ENCODE data around the gene TMEM151A. TPM values are rescaled to one million over a fixed set of nuclear protein-coding genes. Genes with fewer than 3 reads are reported as not detected.

The TMEM151A gene
- total and polyA plus RNA-seq, 7 experiments from 2014 or later = 0.11 to 0.29 TPM; not detected in 5

DNA sequence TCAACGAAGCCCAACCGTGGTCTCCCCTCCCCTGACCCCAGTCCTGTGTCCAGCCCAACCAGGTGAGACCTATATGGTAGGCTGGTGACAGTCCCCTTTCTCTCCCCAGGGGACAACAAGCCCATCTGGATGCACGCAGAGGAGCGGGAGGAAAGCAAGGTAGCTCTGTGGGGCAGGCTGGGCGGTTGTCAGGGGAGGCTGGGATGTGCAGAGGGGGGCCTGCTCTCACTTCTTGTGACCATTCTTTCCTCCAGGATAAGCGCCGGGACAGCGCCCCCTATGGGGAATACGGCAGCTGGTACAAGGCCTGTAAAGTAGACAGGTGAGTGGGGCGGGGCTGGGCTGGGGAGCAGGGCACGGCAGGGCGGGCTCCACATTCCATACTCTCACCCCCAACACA is 26.8 kb upstream of the TMEM151A start:
- peaks cover 0 to 3% (median 0%) of the 10 kb centered on the region in 5 donors for H3K27me3 Mint-ChIP-seq
- Histone ChIP-seq H3K27me3 (ENCODE audit: control insufficient read depth in 2 of 2, insufficient read depth in 2 of 2, low read length in 2 of 2) (no peaks in the 10 kb centered on the region), H3K4me3 (ENCODE audit: low read length) (no peak overlapping the region), H3K9me3 (ENCODE audit: control insufficient read depth in 2 of 3, low read length in 3 of 3) (no peaks in the 10 kb centered on the region), H3K4me1 (ENCODE audit: control insufficient read depth in 2 of 2, insufficient read depth in 2 of 2, low read length in 2 of 2) (peaks cover 6% of the 10 kb centered on the region in 2 donors), H3K36me3 (ENCODE audit: control insufficient read depth in 2 of 3, insufficient read depth in 3 of 3, low read length in 3 of 3) (peaks cover 0 to 61% (median 0%) of the 10 kb centered on the region in 3 experiments), H3K27ac (ENCODE audit: low read depth, low read length) (no peak overlapping the region)
- CTCF ChIA-PET = interaction anchor here (1.5 kb wide), 1 partner anchor 43 kb away, joined by 3 read pairs; no protein-coding TSS in a partner anchor
- intact Hi-C loops (cut with micrococcal nuclease) = loop anchor here (5.0 to 10.0 kb wide), 5 partner anchors 82 to 1343 kb away; partner anchors contain the start of genes B4GAT1 (in 1 of the 2), BRMS1 (in 1 of the 2), POLA2 (in 1 of the 2) and PPP2R5B (in 1 of the 2)
- no peak overlapping the region for H3K4me3 Mint-ChIP-seq
- H3K4me1 Mint-ChIP-seq = peaks cover 10 to 27% (median 21%) of the 10 kb centered on the region in 7 donors
- DNase-seq = no peak
- POLR2A ChIA-PET = no interaction called here
- H3K27ac Mint-ChIP-seq = peak overlapping the region in 1 of 9 donors; percentile 22
- ATAC-seq = no peak
- peaks cover 0 to 5% (median 0%) of the 10 kb centered on the region in 11 donors for H3K9me3 Mint-ChIP-seq
- peaks cover 0 to 17% (median 6%) of the 10 kb centered on the region in 5 donors for H3K36me3 Mint-ChIP-seq

DNA sequence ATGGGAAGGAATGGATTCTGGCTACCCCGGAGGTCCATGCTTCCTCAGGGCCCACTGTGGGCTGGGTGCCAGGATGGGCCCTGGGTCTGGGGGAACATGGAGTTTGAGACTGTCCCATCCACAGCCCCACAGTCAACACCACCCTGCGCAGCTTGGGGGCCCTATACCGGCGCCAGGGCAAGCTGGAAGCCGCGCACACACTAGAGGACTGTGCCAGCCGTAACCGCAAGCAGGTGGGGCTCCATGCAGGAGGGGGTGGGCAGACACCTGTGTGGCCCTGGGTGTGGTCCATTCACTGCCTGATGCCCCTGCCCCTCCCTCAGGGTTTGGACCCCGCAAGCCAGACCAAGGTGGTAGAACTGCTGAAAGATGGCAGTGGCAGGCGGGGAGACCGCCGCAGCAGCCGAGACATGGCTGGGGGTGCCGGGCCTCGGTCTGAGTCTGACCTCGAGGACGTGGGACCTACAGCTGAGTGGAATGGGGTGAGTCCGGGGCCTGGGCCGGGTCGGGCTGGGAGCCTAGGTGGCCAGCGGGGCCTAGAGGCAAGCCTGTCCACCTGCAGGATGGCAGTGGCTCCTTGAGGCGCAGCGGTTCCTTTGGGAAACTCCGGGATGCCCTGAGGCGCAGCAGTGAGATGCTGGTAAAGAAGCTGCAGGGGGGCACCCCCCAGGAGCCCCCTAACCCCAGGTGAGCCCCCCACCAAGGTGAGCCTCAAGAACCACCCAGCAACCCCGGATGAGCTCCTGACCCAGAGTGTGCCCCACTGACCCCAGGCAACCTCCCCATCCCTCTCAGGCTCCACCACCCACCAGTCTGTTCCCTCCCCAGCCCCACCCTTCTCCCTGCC is 25.9 kb upstream of the TMEM151A start:
- ChIA-PET POLR2A (interaction anchor here (0.7 to 0.9 kb wide), 2 partner anchors 23 to 25 kb away, joined by 3 read pairs; partner anchors contain the start of gene YIF1A), CTCF (interaction anchor here (0.9 to 1.5 kb wide), 2 partner anchors 18 to 44 kb away, joined by 3 read pairs; no protein-coding TSS in a partner anchor)
- ATAC-seq (no peak), DNase-seq (no peak)
- H3K4me3 Mint-ChIP-seq = peak overlapping the region in 2 of 10 donors; percentile 19 to 63
- intact Hi-C loops (cut with micrococcal nuclease) = loop anchor here (2.0 to 10.0 kb wide), 6 partner anchors 43 to 1343 kb away; partner anchors contain the start of genes B4GAT1 (in 1 of the 2), BRMS1 (in 1 of the 2), POLA2 (in 1 of the 2) and PPP2R5B (in 1 of the 2)
- H3K27ac Mint-ChIP-seq = peak overlapping the region in 1 of 9 donors; percentile 29
- peaks cover 15 to 31% (median 25%) of the 10 kb centered on the region in 7 donors for H3K4me1 Mint-ChIP-seq
- Histone ChIP-seq H3K4me1 (ENCODE audit: control insufficient read depth in 2 of 2, insufficient read depth in 2 of 2, low read length in 2 of 2) (peaks cover 14 to 15% of the 10 kb centered on the region in 2 donors), H3K27me3 (ENCODE audit: control insufficient read depth in 2 of 2, insufficient read depth in 2 of 2, low read length in 2 of 2) (no peaks in the 10 kb centered on the region), H3K4me3 (ENCODE audit: low read length) (no peak overlapping the region), H3K36me3 (ENCODE audit: control insufficient read depth in 2 of 3, insufficient read depth in 3 of 3, low read length in 3 of 3) (peaks cover 0 to 57% (median 0%) of the 10 kb centered on the region in 3 experiments), H3K27ac (ENCODE audit: low read depth, low read length) (no peak overlapping the region), H3K9me3 (ENCODE audit: control insufficient read depth in 2 of 3, low read length in 3 of 3) (no peaks in the 10 kb centered on the region)
- peaks cover 0 to 15% (median 4%) of the 10 kb centered on the region in 5 donors for H3K36me3 Mint-ChIP-seq
- H3K27me3 Mint-ChIP-seq = peaks cover 0 to 3% (median 0%) of the 10 kb centered on the region in 5 donors
- peaks cover 0 to 5% (median 0%) of the 10 kb centered on the region in 11 donors for H3K9me3 Mint-ChIP-seq

DNA sequence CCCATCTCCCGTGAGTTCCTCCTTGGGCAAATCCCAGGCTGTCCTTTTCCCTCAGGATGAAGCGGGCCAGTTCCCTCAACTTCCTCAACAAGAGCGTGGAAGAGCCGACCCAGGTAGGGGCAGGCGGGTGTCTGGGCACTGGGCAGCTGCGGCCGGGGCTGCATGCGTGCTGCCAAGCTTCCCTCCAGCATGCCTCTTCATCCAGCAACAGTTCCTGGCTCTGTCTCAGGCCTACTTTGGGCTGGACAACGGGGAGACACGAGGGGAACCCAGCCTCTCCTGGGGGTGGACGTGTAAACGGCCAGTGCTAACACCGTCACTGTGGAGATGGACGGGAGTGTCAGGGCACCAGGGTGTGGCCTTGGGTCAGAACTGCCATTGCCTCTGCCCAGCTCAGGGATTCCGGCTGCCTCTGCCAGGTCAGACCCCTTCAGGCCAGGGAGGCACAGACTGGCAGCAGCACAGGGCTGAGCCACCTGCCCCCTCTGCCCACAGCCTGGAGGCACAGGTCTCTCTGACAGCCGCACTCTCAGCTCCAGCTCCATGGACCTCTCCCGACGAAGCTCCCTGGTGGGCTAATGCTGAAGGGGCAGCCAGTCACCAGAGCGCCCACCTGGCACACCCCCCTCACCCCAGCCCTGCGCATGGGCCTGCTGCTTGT is 25.2 kb upstream of the TMEM151A start:
- H3K27ac Mint-ChIP-seq = peak overlapping the region in 8 of 9 donors; percentile 32 to 98 (median 82)

GRCh38 chr11:66267039-66267378 is 24.7 kb upstream of the TMEM151A start:
- intact Hi-C loops (cut with micrococcal nuclease) = loop anchor here (2.0 to 10.0 kb wide), 6 partner anchors 44 to 1345 kb away; partner anchors contain the start of genes B4GAT1 (in 1 of the 2), BRMS1 (in 1 of the 2), POLA2 (in 1 of the 2) and PPP2R5B (in 1 of the 2)
- H3K27me3 Mint-ChIP-seq = peaks cover 0 to 3% (median 0%) of the 10 kb centered on the region in 5 donors
- Histone ChIP-seq H3K36me3 (ENCODE audit: control insufficient read depth in 2 of 3, insufficient read depth in 3 of 3, low read length in 3 of 3) (peaks cover 1 to 50% (median 3%) of the 10 kb centered on the region in 3 experiments), H3K4me3 (ENCODE audit: low read length) (peak overlapping the region; percentile 91), H3K27me3 (ENCODE audit: control insufficient read depth in 2 of 2, insufficient read depth in 2 of 2, low read length in 2 of 2) (no peaks in the 10 kb centered on the region), H3K9me3 (ENCODE audit: control insufficient read depth in 2 of 3, low read length in 3 of 3) (no peaks in the 10 kb centered on the region), H3K27ac (ENCODE audit: low read depth, low read length) (peak overlapping the region; percentile 90), H3K4me1 (ENCODE audit: control insufficient read depth in 2 of 2, insufficient read depth in 2 of 2, low read length in 2 of 2) (peaks cover 16 to 24% of the 10 kb centered on the region in 2 donors)
- peaks cover 20 to 38% (median 32%) of the 10 kb centered on the region in 7 donors for H3K4me1 Mint-ChIP-seq
- DNase-seq (peak in 1 of 9 donors; percentile 39), ATAC-seq (no peak)
- peaks cover 0 to 17% (median 3%) of the 10 kb centered on the region in 5 donors for H3K36me3 Mint-ChIP-seq
- H3K4me3 Mint-ChIP-seq = peak overlapping the region; percentile 71 to 100 (median 94)
- peak overlapping the region; percentile 32 to 98 (median 81) for H3K27ac Mint-ChIP-seq
- ChIA-PET CTCF (interaction anchor here (0.6 to 1.5 kb wide), 4 partner anchors 8 to 49 kb away, joined by 3 to 6 read pairs (median 4); no protein-coding TSS in a partner anchor), POLR2A (interaction anchor here (0.8 to 6.3 kb wide), 8 partner anchors 13 to 1488 kb away, joined by 3 to 56 read pairs (median 4); partner anchors contain the start of genes CNIH2, PCNX3, SF1 and YIF1A)
- H3K9me3 Mint-ChIP-seq = peaks cover 0 to 5% (median 0%) of the 10 kb centered on the region in 11 donors

More for the DNA sequence above, 25.2 kb upstream of the TMEM151A start:
- DNase-seq = no peak
- peaks cover 0 to 3% (median 0%) of the 10 kb centered on the region in 5 donors for H3K27me3 Mint-ChIP-seq
- peaks cover 0 to 5% (median 0%) of the 10 kb centered on the region in 11 donors for H3K9me3 Mint-ChIP-seq
- intact Hi-C loops (cut with micrococcal nuclease) = loop anchor here (2.0 to 10.0 kb wide), 6 partner anchors 44 to 1344 kb away; partner anchors contain the start of genes B4GAT1 (in 1 of the 2), BRMS1 (in 1 of the 2), POLA2 (in 1 of the 2) and PPP2R5B (in 1 of the 2)
- H3K9me3 ChIP-seq (ENCODE audit: control insufficient read depth in 2 of 3, low read length in 3 of 3) = no peaks in the 10 kb centered on the region
- H3K36me3 Mint-ChIP-seq = peaks cover 0 to 17% (median 4%) of the 10 kb centered on the region in 5 donors
- H3K27me3 ChIP-seq (ENCODE audit: control insufficient read depth in 2 of 2, insufficient read depth in 2 of 2, low read length in 2 of 2) = no peaks in the 10 kb centered on the region
- peak overlapping the region in 8 of 10 donors; percentile 25 to 100 (median 92) for H3K4me3 Mint-ChIP-seq
- H3K4me1 Mint-ChIP-seq = peaks cover 17 to 33% (median 28%) of the 10 kb centered on the region in 7 donors
- ChIA-PET POLR2A (interaction anchor here (0.7 to 1.4 kb wide), 3 partner anchors 23 to 651 kb away, joined by 3 to 5 read pairs (median 3); partner anchors contain the start of genes PCNX3 and YIF1A), CTCF (interaction anchor here (0.6 to 0.9 kb wide), 2 partner anchors 17 to 48 kb away, joined by 3 to 4 read pairs; no protein-coding TSS in a partner anchor)
- H3K36me3 ChIP-seq (ENCODE audit: control insufficient read depth in 2 of 3, insufficient read depth in 3 of 3, low read length in 3 of 3) = peaks cover 0 to 50% (median 0%) of the 10 kb centered on the region in 3 experiments
- peaks cover 16 to 19% of the 10 kb centered on the region in 2 donors for H3K4me1 ChIP-seq (ENCODE audit: control insufficient read depth in 2 of 2, insufficient read depth in 2 of 2, low read length in 2 of 2)
- ATAC-seq = no peak
- no peak overlapping the region for H3K4me3 ChIP-seq (ENCODE audit: low read length)
- H3K27ac ChIP-seq (ENCODE audit: low read depth, low read length) = peak overlapping the region; percentile 90

DNA sequence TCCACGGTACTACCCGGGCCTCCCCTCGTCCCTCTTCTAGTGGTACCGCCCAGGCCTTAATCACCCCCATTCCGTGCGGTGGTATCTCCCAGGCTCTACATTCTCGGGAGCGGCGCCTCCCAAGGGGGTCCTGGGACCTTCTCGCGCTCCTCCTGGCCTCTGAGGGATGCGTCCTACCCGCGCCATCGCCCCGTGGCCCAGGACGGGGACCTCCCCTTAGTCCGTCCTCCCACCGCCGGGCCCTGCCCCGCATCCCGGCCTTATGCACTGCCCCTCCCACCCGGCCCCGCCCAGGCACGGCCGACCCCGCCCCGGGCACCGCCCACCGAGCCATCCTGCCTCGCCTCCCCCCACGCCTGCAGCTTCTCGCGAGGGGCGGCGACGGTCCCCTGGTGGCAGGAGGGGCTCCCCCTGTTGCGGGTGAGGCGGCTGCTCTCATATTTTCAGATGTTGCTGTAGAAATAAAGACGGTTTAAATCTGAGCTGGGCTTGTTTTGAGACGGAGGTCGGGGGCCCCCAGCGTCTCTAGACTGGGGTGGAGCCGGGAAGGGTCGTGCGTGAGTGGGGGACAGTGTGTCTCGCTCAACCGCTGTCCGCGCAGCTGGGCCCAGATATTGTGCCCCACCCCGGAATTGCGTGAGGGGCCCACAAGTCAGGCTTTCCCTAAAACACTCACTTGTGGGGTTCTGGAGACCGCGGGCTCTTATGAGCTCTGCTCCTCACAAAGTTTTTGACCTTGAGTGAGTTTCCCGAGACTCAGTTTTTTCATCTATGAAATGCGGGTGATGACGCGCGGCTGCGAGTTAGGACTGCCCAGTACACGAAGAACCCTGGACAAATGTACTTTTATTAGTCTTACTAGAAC is 24.1 kb upstream of the TMEM151A start:
- H3K9me3 Mint-ChIP-seq = peaks cover 0 to 5% (median 0%) of the 10 kb centered on the region in 11 donors
- H3K36me3 Mint-ChIP-seq = peaks cover 0 to 16% (median 3%) of the 10 kb centered on the region in 5 donors
- H3K27me3 Mint-ChIP-seq = peaks cover 0 to 3% (median 0%) of the 10 kb centered on the region in 5 donors
- no peaks in the 10 kb centered on the region for H3K9me3 ChIP-seq (ENCODE audit: control insufficient read depth in 2 of 3, low read length in 3 of 3)
- CTCF ChIA-PET = interaction anchor here (0.8 to 1.5 kb wide), 6 partner anchors 7 to 46 kb away, joined by 3 to 6 read pairs (median 3); no protein-coding TSS in a partner anchor
- ATAC-seq = peak; percentile 77
- peak overlapping the region; percentile 95 to 99 (median 97) for H3K27ac Mint-ChIP-seq
- H3K36me3 ChIP-seq (ENCODE audit: control insufficient read depth in 2 of 3, insufficient read depth in 3 of 3, low read length in 3 of 3) = peaks cover 4 to 50% (median 9%) of the 10 kb centered on the region in 3 experiments
- H3K4me1 Mint-ChIP-seq = peaks cover 23 to 42% (median 32%) of the 10 kb centered on the region in 7 donors
- H3K4me1 ChIP-seq (ENCODE audit: control insufficient read depth in 2 of 2, insufficient read depth in 2 of 2, low read length in 2 of 2) = peaks cover 16 to 30% of the 10 kb centered on the region in 2 donors
- H3K4me3 Mint-ChIP-seq = peak overlapping the region; percentile 88 to 100 (median 95)
- intact Hi-C loops (cut with micrococcal nuclease) = loop anchor here (1.0 to 10.0 kb wide), 18 partner anchors 11 to 1345 kb away; partner anchors contain the start of genes BRMS1 (in 2 of the 2), YIF1A (in 2 of the 2), B4GAT1 (in 1 of the 2) and BANF1 (in 1 of the 2)
- peak; percentile 75 to 91 (median 82) for DNase-seq
- peak overlapping the region; percentile 91 for H3K4me3 ChIP-seq (ENCODE audit: low read length)
- H3K27ac ChIP-seq (ENCODE audit: low read depth, low read length) = peak overlapping the region; percentile 90
- H3K27me3 ChIP-seq (ENCODE audit: control insufficient read depth in 2 of 2, insufficient read depth in 2 of 2, low read length in 2 of 2) = no peaks in the 10 kb centered on the region
- POLR2A ChIA-PET = interaction anchor here (0.6 to 6.3 kb wide), 14 partner anchors 12 to 1489 kb away, joined by 3 to 56 read pairs (median 3); partner anchors contain the start of genes CNIH2, PCNX3, SF1 and YIF1A
